ENCODE data around the gene FRMD6.

The FRMD6 gene

GRCh38 chr14:51711505-51711904, 59.8 kb downstream of the FRMD6 start:
- H3K27ac ChIP-seq (ENCODE audit: low read length, poor library complexity, severe bottlenecking): no peak overlapping the region
- H3K18ac ChIP-seq (ENCODE audit: low read depth in 1 of 2, low read length in 2 of 2): no peak overlapping the region
- 100% methylated on average over 1 of the region's 2 CpGs for WGBS
- no peak overlapping the region for H3K9ac ChIP-seq (ENCODE audit: low read length)
- H4K91ac ChIP-seq (ENCODE audit: low read length): no peak overlapping the region
- H2BK120ac ChIP-seq (ENCODE audit: low read depth, low read length): no peak overlapping the region
- no peak overlapping the region for H2AK5ac ChIP-seq (ENCODE audit: low read length, severe bottlenecking)
- no peak overlapping the region for H2BK15ac ChIP-seq (ENCODE audit: low read depth, poor library complexity, severe bottlenecking)
- no peak overlapping the region for H3K4me3 ChIP-seq (ENCODE audit: insufficient read depth in 1 of 2, low read depth in 1 of 2, low read length in 2 of 2)
- H3K23ac ChIP-seq (ENCODE audit: low read length in 2 of 2): no peak overlapping the region
- H2BK12ac ChIP-seq (ENCODE audit: low read length in 2 of 2): no peak overlapping the region
- H2BK5ac ChIP-seq (ENCODE audit: low read depth, low read length, poor library complexity, severe bottlenecking): no peak overlapping the region
- H3K4ac ChIP-seq (ENCODE audit: low read depth in 1 of 2, low read length in 2 of 2): no peak overlapping the region
- H3K4me1 ChIP-seq (ENCODE audit: control insufficient read depth, insufficient read depth, low read depth, low read length): peaks cover 2% of the 10 kb centered on the region
- DNase-seq: no peak
- no peak overlapping the region for H4K8ac ChIP-seq (ENCODE audit: low read length)
- no peak overlapping the region for H2AFZ ChIP-seq (ENCODE audit: low read depth, low read length)
- H3K27me3 ChIP-seq (ENCODE audit: control insufficient read depth in 1 of 2, insufficient read depth in 1 of 2, low read length in 2 of 2): no peaks in the 10 kb centered on the region
- H3K14ac ChIP-seq (ENCODE audit: low read length in 2 of 2): no peak overlapping the region
- no peak overlapping the region for H3K4me2 ChIP-seq (ENCODE audit: low read length, poor library complexity, severe bottlenecking)
- H3K36me3 ChIP-seq (ENCODE audit: control insufficient read depth in 1 of 2, insufficient read depth in 2 of 2, low read depth in 1 of 2, low read length in 2 of 2): peaks cover 11 to 99% of the 10 kb centered on the region in 2 experiments
- peaks cover 2% of the 10 kb centered on the region for H3K79me1 ChIP-seq (replicated peaks; ENCODE audit: low read length, poor library complexity, severe bottlenecking)
- H3K9me3 ChIP-seq (ENCODE audit: control insufficient read depth, low read length): no peaks in the 10 kb centered on the region

- Histone ChIP-seq H3K23ac (ENCODE audit: low read length in 2 of 2) (no peak overlapping the region), H2BK12ac (ENCODE audit: low read length in 2 of 2) (no peak overlapping the region), H3K36me3 (ENCODE audit: control insufficient read depth in 1 of 2, insufficient read depth in 2 of 2, low read depth in 1 of 2, low read length in 2 of 2) (peaks cover 18 to 99% of the 10 kb centered on the region in 2 experiments), H3K4me2 (ENCODE audit: low read length, poor library complexity, severe bottlenecking) (no peak overlapping the region), H3K27me3 (ENCODE audit: control insufficient read depth in 1 of 2, insufficient read depth in 1 of 2, low read length in 2 of 2) (no peaks in the 10 kb centered on the region), H2AFZ (ENCODE audit: low read depth, low read length) (no peak overlapping the region), H3K9ac (ENCODE audit: low read length) (no peak overlapping the region), H2BK15ac (ENCODE audit: low read depth, poor library complexity, severe bottlenecking) (no peak overlapping the region), H3K27ac (ENCODE audit: low read length, poor library complexity, severe bottlenecking) (no peak overlapping the region), H2BK5ac (ENCODE audit: low read depth, low read length, poor library complexity, severe bottlenecking) (no peak overlapping the region), H3K18ac (ENCODE audit: low read depth in 1 of 2, low read length in 2 of 2) (no peak overlapping the region), H2AK5ac (ENCODE audit: low read length, severe bottlenecking) (no peak overlapping the region), H3K9me3 (ENCODE audit: control insufficient read depth, low read length) (no peaks in the 10 kb centered on the region), H3K4me3 (ENCODE audit: insufficient read depth in 1 of 2, low read depth in 1 of 2, low read length in 2 of 2) (no peak overlapping the region), H3K4ac (ENCODE audit: low read depth in 1 of 2, low read length in 2 of 2) (no peak overlapping the region), H4K8ac (ENCODE audit: low read length) (no peak overlapping the region), H3K4me1 (ENCODE audit: control insufficient read depth, insufficient read depth, low read depth, low read length) (peaks cover 7% of the 10 kb centered on the region), H2BK120ac (ENCODE audit: low read depth, low read length) (no peak overlapping the region), H4K91ac (ENCODE audit: low read length) (no peak overlapping the region), H3K79me1 (replicated peaks; ENCODE audit: low read length, poor library complexity, severe bottlenecking) (peaks cover 5% of the 10 kb centered on the region), H3K14ac (ENCODE audit: low read length in 2 of 2) (no peak overlapping the region)
- DNase-seq: no peak
- WGBS: 98% methylated on average over 7 of the region's 7 CpGs
Observed at GRCh38 chr14:51715250-51715649, 63.5 kb downstream of the FRMD6 start.

- no peak overlapping the region for H3K4me3 ChIP-seq (ENCODE audit: insufficient read depth in 1 of 2, low read depth in 1 of 2, low read length in 2 of 2)
- H3K9ac ChIP-seq (ENCODE audit: low read length): no peak overlapping the region
- no peak overlapping the region for H2BK5ac ChIP-seq (ENCODE audit: low read depth, low read length, poor library complexity, severe bottlenecking)
- DNase-seq: no peak
- H2BK12ac ChIP-seq (ENCODE audit: low read length in 2 of 2): no peak overlapping the region
- no peak overlapping the region for H3K14ac ChIP-seq (ENCODE audit: low read length in 2 of 2)
- no peak overlapping the region for H3K23ac ChIP-seq (ENCODE audit: low read length in 2 of 2)
- H3K18ac ChIP-seq (ENCODE audit: low read depth in 1 of 2, low read length in 2 of 2): no peak overlapping the region
- H4K91ac ChIP-seq (ENCODE audit: low read length): no peak overlapping the region
- no peak overlapping the region for H2BK120ac ChIP-seq (ENCODE audit: low read depth, low read length)
- no peak overlapping the region for H2AFZ ChIP-seq (ENCODE audit: low read depth, low read length)
- no peaks in the 10 kb centered on the region for H3K27me3 ChIP-seq (ENCODE audit: control insufficient read depth in 1 of 2, insufficient read depth in 1 of 2, low read length in 2 of 2)
- H3K9me3 ChIP-seq (ENCODE audit: control insufficient read depth, low read length): no peaks in the 10 kb centered on the region
- peaks cover 7% of the 10 kb centered on the region for H3K4me1 ChIP-seq (ENCODE audit: control insufficient read depth, insufficient read depth, low read depth, low read length)
- no peak overlapping the region for H4K8ac ChIP-seq (ENCODE audit: low read length)
- no peak overlapping the region for H2AK5ac ChIP-seq (ENCODE audit: low read length, severe bottlenecking)
- peaks cover 20 to 99% of the 10 kb centered on the region in 2 experiments for H3K36me3 ChIP-seq (ENCODE audit: control insufficient read depth in 1 of 2, insufficient read depth in 2 of 2, low read depth in 1 of 2, low read length in 2 of 2)
- H3K4ac ChIP-seq (ENCODE audit: low read depth in 1 of 2, low read length in 2 of 2): no peak overlapping the region
- no peak overlapping the region for H3K4me2 ChIP-seq (ENCODE audit: low read length, poor library complexity, severe bottlenecking)
- no peak overlapping the region for H2BK15ac ChIP-seq (ENCODE audit: low read depth, poor library complexity, severe bottlenecking)
- 61% methylated on average over 2 of the region's 2 CpGs for WGBS
- H3K27ac ChIP-seq (ENCODE audit: low read length, poor library complexity, severe bottlenecking): peak overlapping the region; percentile 36
- H3K79me1 ChIP-seq (replicated peaks; ENCODE audit: low read length, poor library complexity, severe bottlenecking): peaks cover 9% of the 10 kb centered on the region
Observed at GRCh38 chr14:51715742-51716141, 64.0 kb downstream of the FRMD6 start.

- Histone ChIP-seq H3K18ac (ENCODE audit: low read depth in 1 of 2, low read length in 2 of 2) (peak overlapping the region in 1 of 2 experiments; percentile 29), H3K27me3 (ENCODE audit: control insufficient read depth in 1 of 2, insufficient read depth in 1 of 2, low read length in 2 of 2) (no peaks in the 10 kb centered on the region), H3K4me1 (ENCODE audit: control insufficient read depth, insufficient read depth, low read depth, low read length) (peaks cover 7% of the 10 kb centered on the region), H3K4me3 (ENCODE audit: insufficient read depth in 1 of 2, low read depth in 1 of 2, low read length in 2 of 2) (no peak overlapping the region), H3K36me3 (ENCODE audit: control insufficient read depth in 1 of 2, insufficient read depth in 2 of 2, low read depth in 1 of 2, low read length in 2 of 2) (peaks cover 24 to 98% of the 10 kb centered on the region in 2 experiments), H3K9me3 (ENCODE audit: control insufficient read depth, low read length) (no peaks in the 10 kb centered on the region), H3K4me2 (ENCODE audit: low read length, poor library complexity, severe bottlenecking) (no peak overlapping the region), H2AFZ (ENCODE audit: low read depth, low read length) (no peak overlapping the region), H3K23ac (ENCODE audit: low read length in 2 of 2) (no peak overlapping the region), H3K4ac (ENCODE audit: low read depth in 1 of 2, low read length in 2 of 2) (no peak overlapping the region), H3K79me1 (replicated peaks; ENCODE audit: low read length, poor library complexity, severe bottlenecking) (peaks cover 10% of the 10 kb centered on the region), H2BK120ac (ENCODE audit: low read depth, low read length) (no peak overlapping the region), H3K27ac (ENCODE audit: low read length, poor library complexity, severe bottlenecking) (no peak overlapping the region), H2AK5ac (ENCODE audit: low read length, severe bottlenecking) (no peak overlapping the region), H4K91ac (ENCODE audit: low read length) (no peak overlapping the region), H2BK15ac (ENCODE audit: low read depth, poor library complexity, severe bottlenecking) (no peak overlapping the region), H3K14ac (ENCODE audit: low read length in 2 of 2) (no peak overlapping the region), H2BK5ac (ENCODE audit: low read depth, low read length, poor library complexity, severe bottlenecking) (no peak overlapping the region), H4K8ac (ENCODE audit: low read length) (no peak overlapping the region), H3K9ac (ENCODE audit: low read length) (no peak overlapping the region), H2BK12ac (ENCODE audit: low read length in 2 of 2) (no peak overlapping the region)
- 77% methylated on average over 6 of the region's 6 CpGs for WGBS
- peak; percentile 36 for DNase-seq
Observed at GRCh38 chr14:51716610-51717009, 64.9 kb downstream of the FRMD6 start.

Measured in mesenchymal stem cell (in vitro differentiated cells and primary cell).